Heart right ventricle (tissue), 16 donors: Measurements from ENCODE around the gene KCNJ6. TPM values are rescaled to one million over a fixed set of nuclear protein-coding genes. Genes with fewer than 3 reads are reported as not detected.

ENCODE experiments used
- ATAC-seq, 8 donors: fragments of 200-7000 bp; cut with Tn5 transposase; one replicate each; pipeline ENCODE4 v1.9.1; 2020; ENCODE audit warnings: mild to moderate bottlenecking in 8 of 8, moderate library complexity in 8 of 8, moderate number of reproducible peaks in 1 of 8
- DNase-seq, 2 donors: peaks; one replicate each; pipeline ENCODE4 v3.0.0-alpha.2; 2020
- H3K27ac ChIP-seq, 10 donors: fragments of 200-600 bp; sonication (generic) in 2 of 10; one replicate each; pipeline versions ENCODE4 v1.5.0 to v1.8.0; 2020 to 2022; ENCODE audit warnings: mild to moderate bottlenecking in 3 of 10
- H3K27me3 ChIP-seq, 7 donors: fragments of 200-600 bp; one replicate each; pipeline ENCODE4 v1.8.0; 2021 to 2022; ENCODE audit warnings: mild to moderate bottlenecking in 2 of 7
- H3K36me3 ChIP-seq, 9 donors: fragments of 200-600 bp; sonication (generic) in 1 of 9; one replicate each; pipeline versions ENCODE4 v1.5.0 to v1.8.0; 2020 to 2022; ENCODE audit warnings: mild to moderate bottlenecking in 2 of 9
- H3K4me1 ChIP-seq, 9 donors: fragments of 200-600 bp; sonication (generic) in 1 of 9; one replicate each; pipeline versions ENCODE4 v1.5.0 to v1.8.0; 2020 to 2022; ENCODE audit warnings: mild to moderate bottlenecking in 4 of 9
- H3K4me3 ChIP-seq, 10 donors: fragments of 200-600 bp; sonication (generic) in 2 of 10; one replicate each; pipeline versions ENCODE4 v1.5.0 to v1.8.0; 2020 to 2022; ENCODE audit warnings: mild to moderate bottlenecking in 7 of 10, moderate library complexity in 2 of 10
- H3K9me3 ChIP-seq, 11 donors: fragments of 200-600 bp in 10 of 11; sonication (generic) in 2 of 11; one replicate each; pipeline versions ENCODE4 v1.5.0 to v1.8.0; 2013 to 2022; ENCODE audit warnings: mild to moderate bottlenecking in 2 of 11, control low read depth in 1 of 11, moderate library complexity in 1 of 11
- WGBS, 2 donors: extraction: QIAGEN DNeasy Blood & Tissue Kit; methylation state at CpG; one replicate each; pipeline ENCODE4 v1.1.7; 2013; ENCODE audit warnings: inconsistent platforms in 1 of 2; 5-methylcytosine and 5-hydroxymethylcytosine counted together
- intact Hi-C, 10 donors: fragments of 100-400 bp; cut with DNase I; formaldehyde crosslinking; loops; one replicate each; pipeline versions ENCODE4 v1.11.1 to v1.14.2; 2022
- polyA plus RNA-seq, 2 donors: library from polyadenylated mRNA; stranded (reverse); fragments of 200-250 nt; gene quantifications; one replicate each; pipeline ENCODE4 v1.2.3, GENCODE V29; 2013
- total RNA-seq, 10 donors: library from RNA; stranded (reverse); fragmentation: NEBNext Ultra II Directional in 3 of 10; extraction: Animal tissue kit (Norgen Biotek cat#: 25700) in 3 of 10; gene quantifications; one replicate each; pipeline versions ENCODE4 v1.2.1 to v1.2.4, GENCODE V29; 2021 to 2023
- TF ChIP-seq, protein P1 (sequence below), 9 donors: fragments of 200-600 bp; sonication (generic) in 2 of 9; IDR thresholded peaks; one replicate each; pipeline versions ENCODE4 v1.5.0 to v1.8.0; 2021 to 2022; ENCODE audit warnings: antibody characterized with exemption in 9 of 9, mild to moderate bottlenecking in 5 of 9, moderate library complexity in 1 of 9
- donor health status: Arrhythmogenic right ventricular cardiomyopathy.
- donor health status: ischemic (EF 13 %, LVEDD 7.1; RV severe dilation, severe dysfunction).
- donor health status: healthy with polysubstance abuse.
- donor health status: DM: no; HTN: yes; CAD: no.
- donor health status: DM: no; HTN: no; CAD: no.
- donor health status: ischemic (EF 25% LVEDD 6.9; RV normal size, moderate dysfunction).
- donor health status: ischemic (EF 25% LVEDD 5.7; RV mildly dilated, moderate dysfunction).
- donor health status: healthy.
- donor health status: DM: yes; HTN: yes; CAD: no.
- donor health status: Ischemic cardiomyopathy.
- donor health status: ischemic (EF 35%, LVEDD 5.7; RV mildly dilated, moderate dysfunction).
- donor health status: nonischemic (EF 11% LVEDD 7.7; RV severe dilation, severe dysfunction).
- donor health status: DM: yes; HTN: yes; CAD: no.
- donor health status: PGD.
- donor health status: ischemic (EF 29% LVEDD 5.4; RV normal size, mild dysfunction).
- donor health status: nonischemic (EF 23%, LVEDD 6.1; RV moderate dilation, normal function).

Gene KCNJ6
- total and polyA plus RNA-seq, 12 donors, result not detected

DNA sequence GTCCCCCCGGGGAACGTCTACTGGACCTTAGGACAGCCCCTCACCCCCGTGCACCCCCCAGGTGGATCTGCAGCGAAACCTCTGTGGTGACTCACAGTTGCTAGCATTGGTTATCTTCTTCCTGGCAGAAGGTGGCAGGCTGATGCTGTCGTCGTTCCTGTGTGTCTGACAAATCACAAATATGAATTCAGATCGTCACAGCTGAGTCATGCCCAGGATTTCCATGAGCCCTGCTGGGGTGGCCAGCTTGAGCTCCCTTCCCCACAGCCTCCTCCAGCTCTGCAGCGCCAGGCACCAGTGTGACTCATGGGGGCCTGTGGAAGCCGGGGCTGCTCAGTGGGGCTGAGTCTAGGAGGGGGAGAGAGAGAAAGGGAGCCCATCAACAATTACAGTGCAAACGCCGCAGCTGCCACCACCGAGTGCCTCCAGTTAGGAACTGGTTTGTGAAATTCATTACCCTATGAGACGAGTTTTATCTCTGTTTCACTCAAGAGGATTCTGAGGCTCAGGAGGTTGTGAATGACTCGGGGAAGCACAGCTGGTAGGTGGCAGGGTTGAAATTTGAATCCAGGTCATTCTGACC lies 351.8 kb downstream of the KCNJ6 start:
- WGBS, 2 donors, result 10 to 14% methylated on average over 14 of the region's 14 CpGs
- DNase-seq (peak; percentile 70 to 80), ATAC-seq (peak; percentile 67 to 89 (median 83))
- H3K36me3 ChIP-seq, result no peaks in the 10 kb centered on the region
- intact Hi-C loops, result loop anchor here in 6 of 10 donors (5.0 to 10.0 kb wide), 7 partner anchors 70 to 490 kb away; partner anchors contain the start of genes DYRK1A (in 3 of the 6), VPS26C (in 2 of the 6), PIGP (in 1 of the 6) and TTC3 (in 1 of the 6)
- H3K27me3 ChIP-seq, result no peaks in the 10 kb centered on the region
- peaks cover 0 to 5% (median 0%) of the 10 kb centered on the region in 11 donors for H3K9me3 ChIP-seq
- H3K4me1 ChIP-seq, result peaks cover 0 to 40% (median 26%) of the 10 kb centered on the region in 9 donors
- peak overlapping the region; percentile 55 to 98 (median 94) for H3K27ac ChIP-seq
- peak overlapping the region; percentile 58 to 92 (median 70) for H3K4me3 ChIP-seq
- TF ChIP-seq, protein P1, sequence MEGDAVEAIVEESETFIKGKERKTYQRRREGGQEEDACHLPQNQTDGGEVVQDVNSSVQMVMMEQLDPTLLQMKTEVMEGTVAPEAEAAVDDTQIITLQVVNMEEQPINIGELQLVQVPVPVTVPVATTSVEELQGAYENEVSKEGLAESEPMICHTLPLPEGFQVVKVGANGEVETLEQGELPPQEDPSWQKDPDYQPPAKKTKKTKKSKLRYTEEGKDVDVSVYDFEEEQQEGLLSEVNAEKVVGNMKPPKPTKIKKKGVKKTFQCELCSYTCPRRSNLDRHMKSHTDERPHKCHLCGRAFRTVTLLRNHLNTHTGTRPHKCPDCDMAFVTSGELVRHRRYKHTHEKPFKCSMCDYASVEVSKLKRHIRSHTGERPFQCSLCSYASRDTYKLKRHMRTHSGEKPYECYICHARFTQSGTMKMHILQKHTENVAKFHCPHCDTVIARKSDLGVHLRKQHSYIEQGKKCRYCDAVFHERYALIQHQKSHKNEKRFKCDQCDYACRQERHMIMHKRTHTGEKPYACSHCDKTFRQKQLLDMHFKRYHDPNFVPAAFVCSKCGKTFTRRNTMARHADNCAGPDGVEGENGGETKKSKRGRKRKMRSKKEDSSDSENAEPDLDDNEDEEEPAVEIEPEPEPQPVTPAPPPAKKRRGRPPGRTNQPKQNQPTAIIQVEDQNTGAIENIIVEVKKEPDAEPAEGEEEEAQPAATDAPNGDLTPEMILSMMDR (IDR thresholded peaks at IDR 0.05), result peak in 3 of 9 donors; percentile 7 to 10 (median 8)

DNA sequence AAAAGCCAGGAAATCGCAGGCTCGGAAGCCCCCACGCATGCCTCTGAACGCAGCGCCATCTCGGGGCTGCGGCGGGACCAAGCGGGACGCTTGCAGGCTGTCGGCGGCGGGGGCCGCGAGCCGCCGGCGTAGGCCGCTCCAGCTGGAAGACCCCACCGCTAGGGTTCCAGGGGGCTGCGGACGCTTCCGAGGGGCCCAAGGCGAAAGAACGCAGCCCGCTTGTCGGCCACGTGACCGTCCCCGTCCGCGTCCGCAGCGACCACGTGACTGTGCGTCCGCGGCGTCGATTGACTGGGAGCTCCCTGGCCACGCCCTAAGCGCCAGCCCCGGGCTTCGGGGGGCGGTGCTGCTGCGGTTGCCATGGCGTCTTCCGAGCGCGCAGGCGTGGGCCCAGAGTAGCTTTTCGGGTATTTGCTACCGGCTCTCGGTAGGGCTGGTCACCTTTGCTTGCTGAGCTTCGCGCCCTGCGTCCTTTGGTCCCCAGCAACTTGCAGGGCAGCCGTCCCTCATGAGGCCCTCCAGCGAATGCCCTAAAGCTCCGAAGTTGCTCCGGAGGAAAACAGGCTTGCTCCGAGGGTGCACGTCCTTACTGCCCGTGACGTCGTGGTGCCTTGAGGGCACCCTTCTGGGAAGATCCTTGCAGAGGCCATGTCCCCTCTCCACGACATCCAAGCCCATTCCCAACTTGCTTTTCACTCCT lies 352.5 kb downstream of the KCNJ6 start:
- intact Hi-C loops, result loop anchor here in 6 of 10 donors (5.0 to 10.0 kb wide), 7 partner anchors 69 to 489 kb away; partner anchors contain the start of genes DYRK1A (in 3 of the 6), VPS26C (in 2 of the 6), PIGP (in 1 of the 6) and TTC3 (in 1 of the 6)
- Histone ChIP-seq H3K4me3 (peak overlapping the region; percentile 58 to 92 (median 70)), H3K36me3 (no peaks in the 10 kb centered on the region), H3K4me1 (peaks cover 0 to 40% (median 26%) of the 10 kb centered on the region in 9 donors), H3K27me3 (no peaks in the 10 kb centered on the region), H3K9me3 (peaks cover 0 to 6% (median 0%) of the 10 kb centered on the region in 11 donors), H3K27ac (peak overlapping the region; percentile 55 to 98 (median 94))
- DNase-seq (peak; percentile 93), ATAC-seq (peak; percentile 94 to 98 (median 97))
- TF ChIP-seq, protein P1 (IDR thresholded peaks at IDR 0.05), result peak in 7 of 9 donors; percentile 34 to 69 (median 46)
- WGBS, 2 donors, result 0 to 1% methylated on average over 62 to 67 of the region's 67 CpGs

DNA sequence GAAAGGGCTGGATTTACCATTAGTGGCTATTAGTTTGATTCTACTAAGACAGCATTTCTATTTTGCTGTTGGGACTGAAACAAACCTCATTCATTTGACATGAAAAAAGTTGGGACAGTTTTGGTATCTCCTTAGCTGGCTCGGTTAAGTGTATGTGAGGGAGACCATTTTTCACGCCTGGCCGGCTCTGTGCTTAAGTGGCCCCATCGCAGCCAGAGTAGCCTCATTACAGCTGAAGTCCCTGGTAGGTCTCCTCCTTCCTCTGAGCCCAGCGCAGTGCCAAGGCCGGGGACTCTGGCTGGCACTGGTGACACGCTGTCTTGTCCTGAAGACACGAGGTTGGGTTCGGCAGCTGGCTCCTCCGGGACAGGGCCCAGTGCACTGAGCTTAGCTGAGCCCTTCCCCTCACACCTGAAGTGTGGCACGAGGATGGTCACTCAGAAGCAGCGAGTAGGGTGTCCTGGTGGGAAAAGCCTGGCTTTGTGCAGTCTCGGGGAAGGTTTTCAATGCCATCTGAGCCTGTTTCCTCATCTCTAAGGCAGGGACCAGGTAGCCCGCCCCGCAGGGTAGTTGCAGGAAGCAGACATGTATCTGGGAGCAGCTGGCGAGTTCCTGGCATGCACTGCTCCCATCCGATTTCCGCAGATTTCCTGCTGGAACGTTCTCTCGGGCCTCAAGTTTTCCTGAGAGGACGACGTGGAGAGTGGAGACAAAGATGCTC lies 353.2 kb downstream of the KCNJ6 start:
- intact Hi-C loops, result loop anchor here in 6 of 10 donors (5.0 to 10.0 kb wide), 7 partner anchors 68 to 488 kb away; partner anchors contain the start of genes DYRK1A (in 3 of the 6), VPS26C (in 2 of the 6), PIGP (in 1 of the 6) and TTC3 (in 1 of the 6)
- peak overlapping the region; percentile 55 to 98 (median 94) for H3K27ac ChIP-seq
- no peaks in the 10 kb centered on the region for H3K27me3 ChIP-seq
- DNase-seq, result peak; percentile 23 to 32
- H3K36me3 ChIP-seq, result no peaks in the 10 kb centered on the region
- TF ChIP-seq, protein P1 (IDR thresholded peaks at IDR 0.05), result no peak
- ATAC-seq, result peak; percentile 0 to 24 (median 6)
- peaks cover 0 to 11% (median 0%) of the 10 kb centered on the region in 11 donors for H3K9me3 ChIP-seq
- H3K4me3 ChIP-seq, result peak overlapping the region; percentile 58 to 92 (median 70)
- 45% methylated on average over 22 of the region's 22 CpGs for WGBS, 2 donors
- peaks cover 0 to 40% (median 26%) of the 10 kb centered on the region in 9 donors for H3K4me1 ChIP-seq
